ENCODE measurements around the gene CLTCL1. TPM values are rescaled to one million over a fixed set of nuclear protein-coding genes. Genes with fewer than 3 reads are reported as not detected.

Gene CLTCL1
- polyA plus RNA-seq, 1 donor: 6.9 TPM

GRCh38 chr22:19150482-19151328 is 140.8 kb downstream of the CLTCL1 start:
- no peak for DNase-seq

- no peak for DNase-seq
These were observed 141.5 kb downstream of the CLTCL1 start, which contains the start of gene GSC2 for GRCh38 chr22:19149991-19150390. TSS of gene GSC2 (minus strand) at chr22:19150292. CDS start at chr22:19150283, 9 bp downstream.

GRCh38 chr22:19149047-19149883 is 142.3 kb downstream of the CLTCL1 start:
- DNase-seq: no peak

GRCh38 chr22:19148417-19149046 is 143.0 kb downstream of the CLTCL1 start:
- no peak for DNase-seq

- no peak for DNase-seq
These were observed 144.2 kb downstream of the CLTCL1 start for GRCh38 chr22:19147195-19147780.

GRCh38 chr22:19146215-19146968 is 145.1 kb downstream of the CLTCL1 start:
- DNase-seq: no peak

GRCh38 chr22:19143967-19144400 is 147.5 kb downstream of the CLTCL1 start:
- no peak for DNase-seq

- DNase-seq: no peak
These were observed 148.3 kb downstream of the CLTCL1 start for GRCh38 chr22:19143212-19143611.

GRCh38 chr22:19142394-19142793 is 149.1 kb downstream of the CLTCL1 start:
- no peak for DNase-seq

- DNase-seq: no peak
These were observed 151.5 kb downstream of the CLTCL1 start for GRCh38 chr22:19139974-19140373.

- no peak for DNase-seq
These were observed 152.5 kb downstream of the CLTCL1 start for GRCh38 chr22:19139001-19139356.

- DNase-seq: no peak
These were observed 153.1 kb downstream of the CLTCL1 start for GRCh38 chr22:19138217-19139000.

- no peak for DNase-seq
These were observed 153.9 kb downstream of the CLTCL1 start for GRCh38 chr22:19137384-19138216.

- no peak for DNase-seq
These were observed 154.6 kb downstream of the CLTCL1 start for GRCh38 chr22:19136915-19137314.

- DNase-seq: no peak
These were observed 156.6 kb downstream of the CLTCL1 start for GRCh38 chr22:19134874-19135273.

GRCh38 chr22:19134176-19134831 is 157.2 kb downstream of the CLTCL1 start:
- no peak for DNase-seq

GRCh38 chr22:19133561-19133960 is 158.0 kb downstream of the CLTCL1 start:
- no peak for DNase-seq

- DNase-seq: no peak
These were observed 158.7 kb downstream of the CLTCL1 start for GRCh38 chr22:19132693-19133400.

Data from left kidney (tissue), 2 donors.